HG03432 (cell line): ENCODE data around the gene RPL14.
"Not testable (repeated sequence)": the region's sequence is repeated elsewhere in the genome, so short reads cannot be mapped to it uniquely, and the experiment has no call there.

Source experiments
- ATAC-seq: cut with Tn5 transposase; IDR thresholded peaks from one replicate; pipeline ENCODE4 v1.9.1; 2021; ENCODE audit warnings: mild to moderate bottlenecking, moderate library complexity; ENCODE audit not compliant: unreplicated experiment

RPL14 gene

GRCh38 chr3:40462838-40463237 lies 5.7 kb downstream of the RPL14 start:
- not testable (repeated sequence) for ATAC-seq

GRCh38 chr3:40463579-40463978 lies 6.4 kb downstream of the RPL14 start:
- ATAC-seq: no peak

GRCh38 chr3:40464339-40465110 lies 7.4 kb downstream of the RPL14 start:
- no peak for ATAC-seq

DNA sequence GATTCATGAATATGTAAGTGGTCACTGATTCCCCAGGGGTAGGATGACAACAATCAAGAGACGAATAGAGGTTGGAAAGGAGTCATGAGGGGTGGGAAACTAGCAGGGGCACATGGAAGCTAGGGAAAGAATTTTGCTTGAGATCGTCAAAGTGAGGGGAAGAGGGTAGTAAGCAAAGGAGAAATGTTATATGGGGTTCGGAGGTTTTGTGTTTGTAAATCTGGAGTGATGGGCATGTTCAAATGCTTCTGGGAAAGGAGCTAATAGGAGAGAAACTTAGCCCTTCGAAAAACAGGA lies 7.9 kb downstream of the RPL14 start:
- ATAC-seq: no peak

DNA sequence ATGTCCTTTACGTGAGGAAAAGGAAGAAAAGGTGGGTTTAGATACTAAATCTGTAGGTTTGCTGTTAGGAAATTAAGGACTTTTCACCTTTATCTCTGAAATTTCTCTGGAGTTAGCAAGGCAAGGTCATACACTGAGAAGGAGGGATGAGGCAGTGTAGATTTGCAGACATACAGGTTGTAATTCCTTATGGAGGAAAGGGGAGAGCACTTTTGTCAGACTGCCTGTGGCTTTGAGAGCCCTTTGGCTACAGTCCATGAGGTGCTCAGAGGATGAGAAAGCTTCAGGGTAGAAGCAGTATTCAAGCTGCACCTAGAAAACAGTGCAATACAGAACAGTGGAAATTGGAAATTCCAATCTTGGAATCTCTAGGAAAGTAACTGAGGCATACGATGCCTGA lies 8.3 kb downstream of the RPL14 start:
- no peak for ATAC-seq

GRCh38 chr3:40468018-40468417 lies 10.9 kb downstream of the RPL14 start:
- ATAC-seq: no peak

DNA sequence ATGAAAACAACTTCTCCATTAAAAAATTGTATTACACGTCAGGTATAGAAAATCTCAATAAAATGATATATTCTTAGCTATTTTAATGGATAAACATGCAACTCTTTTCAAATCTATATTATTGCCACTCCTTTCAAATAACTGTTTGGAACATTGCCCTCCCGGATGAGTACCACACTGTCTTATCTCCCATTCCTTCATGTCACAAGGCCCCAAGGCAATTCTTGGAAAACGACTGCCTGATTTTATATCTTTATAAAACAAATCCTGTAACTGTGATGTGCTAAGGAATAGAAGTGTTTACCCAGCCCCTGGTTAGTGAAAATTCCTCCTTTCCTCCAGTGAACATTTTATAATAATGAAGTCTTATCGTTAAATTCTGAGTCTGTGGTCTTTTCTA lies 13.6 kb downstream of the RPL14 start:
- ATAC-seq: no peak

DNA sequence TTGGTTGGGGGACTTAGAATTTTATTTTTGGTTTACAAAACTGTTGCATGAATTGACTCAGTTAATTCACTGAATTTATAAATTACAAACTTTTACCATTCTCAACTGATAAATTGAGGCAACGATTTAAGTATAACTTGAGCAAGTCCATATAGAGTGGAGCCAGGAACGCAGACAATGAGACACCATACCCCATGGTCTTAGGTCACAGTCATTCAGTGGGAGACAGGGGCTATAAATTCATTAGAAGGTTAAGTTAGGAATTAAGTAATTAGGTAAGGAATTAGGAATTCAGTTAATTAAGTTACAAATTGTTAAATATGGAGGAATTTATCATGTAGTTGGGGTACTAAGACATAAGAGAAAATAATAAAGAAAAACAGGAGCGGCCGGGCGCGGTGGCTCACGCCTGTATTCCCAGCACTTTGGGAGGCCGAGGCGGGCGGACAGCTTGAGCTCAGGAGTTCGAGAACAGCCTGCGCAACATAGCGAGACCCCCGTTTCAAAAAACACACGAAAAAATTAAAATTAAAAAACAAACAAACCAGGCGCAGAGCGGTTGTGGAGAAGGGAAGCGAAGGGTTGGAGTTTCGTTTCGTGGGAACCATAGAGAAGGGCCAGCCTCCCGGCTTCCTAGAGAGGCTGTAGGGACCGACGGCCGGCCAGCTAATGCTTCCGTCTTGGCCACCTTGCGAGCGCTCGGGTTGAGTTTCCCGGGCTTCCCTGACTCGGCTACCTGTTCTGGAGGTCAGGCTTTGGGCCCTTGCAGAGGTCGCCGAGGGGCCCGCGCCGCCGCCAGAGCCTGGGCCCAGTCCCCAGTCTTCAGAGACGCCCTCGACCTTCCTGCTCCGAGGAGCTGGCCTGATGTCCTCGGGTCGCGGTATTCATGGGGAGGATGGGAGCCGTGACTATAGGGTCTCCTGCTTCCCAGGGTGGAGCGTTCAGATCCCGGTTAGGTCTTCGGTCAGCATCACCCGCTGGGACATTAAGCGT lies 19.6 kb downstream of the RPL14 start, which contains the start of gene ZNF619:
Gene ZNF619, plus strand, starts transcription at position 645 of the 993 bp plus-strand sequence. CDS start 858 bp downstream, outside the sequence.
- peak; percentile 86 for ATAC-seq

GRCh38 chr3:40477666-40478065 lies 20.5 kb downstream of the RPL14 start:
- ATAC-seq: no peak

DNA sequence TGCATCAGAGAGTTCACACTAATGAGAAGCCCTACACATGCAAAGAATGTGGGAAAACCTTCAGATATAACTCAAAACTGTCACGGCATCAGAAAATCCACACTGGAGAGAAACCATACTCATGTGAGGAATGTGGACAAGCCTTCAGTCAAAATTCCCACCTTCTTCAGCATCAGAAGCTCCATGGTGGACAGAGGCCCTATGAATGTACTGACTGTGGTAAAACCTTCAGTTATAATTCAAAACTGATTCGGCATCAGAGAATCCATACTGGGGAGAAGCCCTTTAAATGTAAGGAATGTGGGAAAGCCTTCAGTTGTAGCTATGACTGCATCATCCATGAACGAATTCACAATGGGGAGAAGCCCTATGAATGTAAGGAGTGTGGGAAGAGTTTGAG lies 30.0 kb downstream of the RPL14 start:
- no peak for ATAC-seq

- no peak for ATAC-seq
Observed at GRCh38 chr3:40490916-40491315, 33.8 kb downstream of the RPL14 start.

DNA sequence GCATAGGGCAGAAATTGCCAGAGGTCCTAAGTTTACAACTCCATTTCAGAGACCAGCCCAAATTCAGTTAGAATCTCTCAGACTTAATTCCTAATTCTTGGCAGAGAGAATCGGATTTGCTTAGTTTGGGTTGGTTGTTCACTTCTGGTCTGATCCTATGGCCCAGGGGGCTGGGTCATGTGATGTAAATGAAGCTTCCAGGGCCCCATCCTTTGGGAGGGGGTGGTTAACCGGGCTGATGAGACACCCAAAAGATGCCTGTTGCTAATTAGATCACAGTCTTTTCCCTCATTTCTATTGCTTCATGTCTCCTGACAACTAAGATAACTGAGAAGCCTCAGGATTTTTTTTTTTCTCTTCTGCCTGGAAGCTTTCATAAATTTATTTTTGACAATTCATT lies 37.6 kb downstream of the RPL14 start:
- ATAC-seq: no peak

- no peak for ATAC-seq
Observed at GRCh38 chr3:40497288-40497687, 40.1 kb downstream of the RPL14 start.

- no peak for ATAC-seq
Observed at GRCh38 chr3:40499952-40500351, 42.8 kb downstream of the RPL14 start.

- ATAC-seq: no peak
Observed at GRCh38 chr3:40502034-40502433, 44.9 kb downstream of the RPL14 start.

- ATAC-seq: no peak
Observed at GRCh38 chr3:40504636-40505430, 47.7 kb downstream of the RPL14 start.

DNA sequence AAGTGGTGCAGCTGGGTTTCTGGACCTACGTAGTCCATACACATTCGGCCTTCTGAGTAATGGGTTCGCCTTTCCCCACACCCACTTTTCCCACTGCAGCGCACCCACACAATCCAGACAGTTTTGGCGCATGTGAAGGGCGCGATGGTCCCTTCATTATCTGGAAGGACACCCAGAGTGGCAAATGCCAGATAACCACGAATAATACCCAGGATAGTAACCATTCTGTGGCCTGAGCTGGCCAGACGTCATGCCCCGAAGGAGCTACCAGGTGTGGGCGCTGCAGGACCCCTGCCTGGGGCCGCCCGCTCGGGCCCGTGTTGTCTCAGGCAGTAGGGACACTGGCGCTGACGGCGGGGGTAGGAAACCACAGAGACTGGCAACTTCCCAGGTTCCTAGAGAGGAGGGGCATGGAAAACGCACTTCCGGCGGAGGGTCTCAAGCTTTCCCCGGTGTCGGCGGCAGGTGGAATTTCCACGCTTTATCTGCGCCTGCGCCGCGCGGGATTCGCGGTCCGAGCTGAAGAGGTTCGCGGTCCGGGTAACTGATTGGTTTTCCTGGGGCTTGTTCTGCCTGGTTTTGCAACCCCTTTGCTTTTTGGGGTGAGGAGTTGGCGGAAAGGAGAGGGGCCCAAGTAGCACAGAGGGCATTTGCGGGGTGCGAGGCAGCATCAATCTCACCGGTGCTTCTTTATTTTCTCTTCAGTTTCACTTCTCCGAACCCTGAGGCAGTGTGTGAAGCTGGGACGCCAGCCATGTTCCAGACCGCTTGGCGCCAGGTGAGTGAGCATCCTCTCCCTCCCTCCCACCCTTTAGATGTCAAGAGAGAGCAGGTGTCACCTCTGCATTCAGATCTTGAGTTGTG lies 48.7 kb downstream of the RPL14 start, which contains the start of gene ZNF620:
Gene ZNF620, plus strand, starts transcription at position 441 of the 864 bp plus-strand sequence. Its CDS starts 314 bp downstream, at position 755.
- peak; percentile 93 for ATAC-seq

DNA sequence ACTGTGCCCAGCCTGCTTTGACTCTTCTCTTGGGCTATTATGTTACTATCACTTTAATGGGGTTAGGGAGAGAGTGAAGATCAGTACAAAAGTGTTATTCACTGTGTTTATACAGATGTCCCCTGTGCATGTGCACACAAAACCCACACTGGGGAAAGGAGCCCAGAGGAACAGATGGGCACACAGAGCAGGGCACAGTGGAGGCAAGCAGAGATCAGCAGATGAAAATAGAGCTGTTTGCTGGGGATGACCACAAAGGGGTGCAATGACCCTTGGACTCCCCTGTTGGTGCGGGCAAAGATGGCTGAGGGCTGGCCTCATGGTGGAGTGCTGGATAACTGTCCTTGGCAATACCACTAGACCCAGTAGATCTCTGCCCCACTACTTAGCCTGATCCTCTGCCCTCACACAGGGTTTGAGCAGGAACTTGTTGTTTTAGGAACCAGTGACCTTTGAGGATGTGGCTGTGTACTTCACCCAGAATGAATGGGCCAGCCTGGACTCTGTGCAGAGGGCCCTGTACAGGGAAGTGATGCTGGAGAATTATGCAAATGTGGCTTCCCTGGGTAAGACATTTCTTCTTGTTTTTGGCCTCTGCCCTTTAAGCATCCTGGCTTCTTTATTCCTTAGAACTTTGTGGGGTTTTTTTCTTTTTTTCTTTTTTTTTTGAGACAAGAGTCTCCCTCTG lies 54.0 kb downstream of the RPL14 start:
- no peak for ATAC-seq

GRCh38 chr3:40516201-40516600 lies 59.1 kb downstream of the RPL14 start:
- no peak for ATAC-seq
